ENCODE results near the gene KAT6B. TPM values are rescaled to one million over a fixed set of nuclear protein-coding genes. Genes with fewer than 3 reads are reported as not detected.

The KAT6B gene
- total RNA-seq, 1 donor from 2014 or later: 21.7 TPM

GRCh38 chr10:74814797-74815196, 11.6 kb upstream of the KAT6B start:
- no peak for FAIRE-seq
- Histone ChIP-seq H2AFZ (ENCODE audit: low read depth, low read length) (no peak overlapping the region), H3K4me3 (ENCODE audit: insufficient read depth, low read depth, low read length) (no peak overlapping the region), H3K27me3 (ENCODE audit: insufficient read depth, low read length) (peaks cover 3% of the 10 kb centered on the region), H3K79me2 (ENCODE audit: insufficient read depth, low read length) (no peaks in the 10 kb centered on the region), H3K9ac (ENCODE audit: low read length) (no peak overlapping the region), H3K4me2 (ENCODE audit: low read length) (no peak overlapping the region), H3K27ac (ENCODE audit: low read depth, low read length) (no peak overlapping the region), H3K4me1 (ENCODE audit: insufficient read depth, low read length) (no peaks in the 10 kb centered on the region), H4K20me1 (ENCODE audit: insufficient read depth, low read length) (no peaks in the 10 kb centered on the region), H3K9me3 (ENCODE audit: insufficient read depth, low read depth, low read length) (no peaks in the 10 kb centered on the region), H3K36me3 (ENCODE audit: insufficient read depth, low read length) (no peaks in the 10 kb centered on the region)
- Mint-ChIP-seq H3K27me3 (ENCODE audit: low read depth, unreplicated experiment) (peaks cover 4% of the 10 kb centered on the region), H3K27ac (ENCODE audit: unreplicated experiment) (no peak overlapping the region), H3K9me3 (ENCODE audit: unreplicated experiment) (no peaks in the 10 kb centered on the region), H3K4me3 (ENCODE audit: unreplicated experiment) (no peak overlapping the region), H3K4me1 (ENCODE audit: low read depth, unreplicated experiment) (no peaks in the 10 kb centered on the region), H3K36me3 (ENCODE audit: low read depth, unreplicated experiment) (no peaks in the 10 kb centered on the region)
- TF ChIP-seq EZH2 (IDR thresholded peaks at IDR 0.05; ENCODE audit: insufficient read depth, low read length): no peak
- TF ChIP-seq, protein P1, sequence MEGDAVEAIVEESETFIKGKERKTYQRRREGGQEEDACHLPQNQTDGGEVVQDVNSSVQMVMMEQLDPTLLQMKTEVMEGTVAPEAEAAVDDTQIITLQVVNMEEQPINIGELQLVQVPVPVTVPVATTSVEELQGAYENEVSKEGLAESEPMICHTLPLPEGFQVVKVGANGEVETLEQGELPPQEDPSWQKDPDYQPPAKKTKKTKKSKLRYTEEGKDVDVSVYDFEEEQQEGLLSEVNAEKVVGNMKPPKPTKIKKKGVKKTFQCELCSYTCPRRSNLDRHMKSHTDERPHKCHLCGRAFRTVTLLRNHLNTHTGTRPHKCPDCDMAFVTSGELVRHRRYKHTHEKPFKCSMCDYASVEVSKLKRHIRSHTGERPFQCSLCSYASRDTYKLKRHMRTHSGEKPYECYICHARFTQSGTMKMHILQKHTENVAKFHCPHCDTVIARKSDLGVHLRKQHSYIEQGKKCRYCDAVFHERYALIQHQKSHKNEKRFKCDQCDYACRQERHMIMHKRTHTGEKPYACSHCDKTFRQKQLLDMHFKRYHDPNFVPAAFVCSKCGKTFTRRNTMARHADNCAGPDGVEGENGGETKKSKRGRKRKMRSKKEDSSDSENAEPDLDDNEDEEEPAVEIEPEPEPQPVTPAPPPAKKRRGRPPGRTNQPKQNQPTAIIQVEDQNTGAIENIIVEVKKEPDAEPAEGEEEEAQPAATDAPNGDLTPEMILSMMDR (IDR thresholded peaks at IDR 0.05; ENCODE audit: insufficient read depth, low read depth, low read length): no peak
- DNase-seq (ENCODE audit: low read depth): no peak

DNA sequence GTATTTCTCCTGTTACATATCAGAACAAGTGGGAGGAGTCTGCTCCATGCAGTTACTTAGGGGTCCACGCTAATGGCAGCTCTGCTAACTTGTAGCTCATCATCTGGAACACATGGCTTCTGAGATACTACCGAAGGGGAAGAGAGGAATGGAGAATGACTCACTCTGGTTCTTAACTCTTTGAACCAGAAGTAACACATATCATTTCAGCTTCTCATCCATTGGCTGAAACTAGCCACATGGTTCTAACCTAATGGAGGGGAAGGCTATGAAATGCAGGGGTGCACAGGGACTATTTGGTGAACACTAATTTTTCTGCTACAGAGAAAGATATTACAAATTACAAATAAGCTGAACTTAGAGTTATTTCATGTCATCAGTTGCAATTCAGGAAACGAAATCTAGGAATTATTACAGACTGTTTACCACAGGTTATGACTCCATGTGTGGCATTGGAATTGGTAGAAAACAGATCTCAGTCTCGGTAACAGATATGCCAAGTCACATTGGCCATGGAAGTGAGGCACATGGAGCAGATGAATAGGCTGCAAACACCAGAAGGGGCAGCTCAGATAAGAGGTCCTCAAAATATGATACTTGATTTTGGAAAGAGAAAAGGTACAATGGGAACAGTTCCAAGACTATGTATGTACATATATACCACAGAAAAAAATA, 9.4 kb upstream of the KAT6B start:
- TF ChIP-seq, protein P1 (IDR thresholded peaks at IDR 0.05; ENCODE audit: insufficient read depth, low read depth, low read length): no peak
- TF ChIP-seq EZH2 (IDR thresholded peaks at IDR 0.05; ENCODE audit: insufficient read depth, low read length): no peak
- no peak overlapping the region for H3K4me3 ChIP-seq (ENCODE audit: insufficient read depth, low read depth, low read length)
- H3K9ac ChIP-seq (ENCODE audit: low read length): no peak overlapping the region
- Mint-ChIP-seq H3K27me3 (ENCODE audit: low read depth, unreplicated experiment) (peaks cover 4% of the 10 kb centered on the region), H3K36me3 (ENCODE audit: low read depth, unreplicated experiment) (no peaks in the 10 kb centered on the region), H3K4me3 (ENCODE audit: unreplicated experiment) (no peak overlapping the region), H3K27ac (ENCODE audit: unreplicated experiment) (no peak overlapping the region), H3K4me1 (ENCODE audit: low read depth, unreplicated experiment) (no peaks in the 10 kb centered on the region), H3K9me3 (ENCODE audit: unreplicated experiment) (no peaks in the 10 kb centered on the region)
- H3K4me2 ChIP-seq (ENCODE audit: low read length): no peak overlapping the region
- H4K20me1 ChIP-seq (ENCODE audit: insufficient read depth, low read length): no peaks in the 10 kb centered on the region
- DNase-seq (ENCODE audit: low read depth) (no peak), FAIRE-seq (no peak)
- H3K9me3 ChIP-seq (ENCODE audit: insufficient read depth, low read depth, low read length): no peaks in the 10 kb centered on the region
- H2AFZ ChIP-seq (ENCODE audit: low read depth, low read length): no peak overlapping the region
- H3K4me1 ChIP-seq (ENCODE audit: insufficient read depth, low read length): peaks cover 2% of the 10 kb centered on the region
- H3K27me3 ChIP-seq (ENCODE audit: insufficient read depth, low read length): peaks cover 3% of the 10 kb centered on the region
- H3K36me3 ChIP-seq (ENCODE audit: insufficient read depth, low read length): no peaks in the 10 kb centered on the region
- H3K27ac ChIP-seq (ENCODE audit: low read depth, low read length): no peak overlapping the region
- H3K79me2 ChIP-seq (ENCODE audit: insufficient read depth, low read length): no peaks in the 10 kb centered on the region

GRCh38 chr10:74821501-74821900, 4.9 kb upstream of the KAT6B start:
- Histone ChIP-seq H3K79me2 (ENCODE audit: insufficient read depth, low read length) (no peaks in the 10 kb centered on the region), H3K4me3 (ENCODE audit: insufficient read depth, low read depth, low read length) (no peak overlapping the region), H2AFZ (ENCODE audit: low read depth, low read length) (no peak overlapping the region), H3K9ac (ENCODE audit: low read length) (no peak overlapping the region), H3K36me3 (ENCODE audit: insufficient read depth, low read length) (no peaks in the 10 kb centered on the region), H3K9me3 (ENCODE audit: insufficient read depth, low read depth, low read length) (no peaks in the 10 kb centered on the region), H4K20me1 (ENCODE audit: insufficient read depth, low read length) (no peaks in the 10 kb centered on the region), H3K4me1 (ENCODE audit: insufficient read depth, low read length) (peaks cover 10% of the 10 kb centered on the region), H3K27me3 (ENCODE audit: insufficient read depth, low read length) (no peaks in the 10 kb centered on the region), H3K4me2 (ENCODE audit: low read length) (no peak overlapping the region), H3K27ac (ENCODE audit: low read depth, low read length) (no peak overlapping the region)
- FAIRE-seq: no peak
- peaks cover 3% of the 10 kb centered on the region for H3K4me1 Mint-ChIP-seq (ENCODE audit: low read depth, unreplicated experiment)
- TF ChIP-seq, protein P1 (IDR thresholded peaks at IDR 0.05; ENCODE audit: insufficient read depth, low read depth, low read length): no peak
- no peak for TF ChIP-seq EZH2 (IDR thresholded peaks at IDR 0.05; ENCODE audit: insufficient read depth, low read length)
- H3K9me3 Mint-ChIP-seq (ENCODE audit: unreplicated experiment): no peaks in the 10 kb centered on the region
- H3K27me3 Mint-ChIP-seq (ENCODE audit: low read depth, unreplicated experiment): no peaks in the 10 kb centered on the region
- no peak overlapping the region for H3K27ac Mint-ChIP-seq (ENCODE audit: unreplicated experiment)
- no peaks in the 10 kb centered on the region for H3K36me3 Mint-ChIP-seq (ENCODE audit: low read depth, unreplicated experiment)
- no peak overlapping the region for H3K4me3 Mint-ChIP-seq (ENCODE audit: unreplicated experiment)
- DNase-seq (ENCODE audit: low read depth): no peak

All from astrocyte (in vitro differentiated cells and primary cell).